ENCODE measurements around the gene SRP19.
"Not testable (repeated sequence)": the region's sequence is repeated elsewhere in the genome, so short reads cannot be mapped to it uniquely, and the experiment has no call there.

Gene SRP19

DNA sequence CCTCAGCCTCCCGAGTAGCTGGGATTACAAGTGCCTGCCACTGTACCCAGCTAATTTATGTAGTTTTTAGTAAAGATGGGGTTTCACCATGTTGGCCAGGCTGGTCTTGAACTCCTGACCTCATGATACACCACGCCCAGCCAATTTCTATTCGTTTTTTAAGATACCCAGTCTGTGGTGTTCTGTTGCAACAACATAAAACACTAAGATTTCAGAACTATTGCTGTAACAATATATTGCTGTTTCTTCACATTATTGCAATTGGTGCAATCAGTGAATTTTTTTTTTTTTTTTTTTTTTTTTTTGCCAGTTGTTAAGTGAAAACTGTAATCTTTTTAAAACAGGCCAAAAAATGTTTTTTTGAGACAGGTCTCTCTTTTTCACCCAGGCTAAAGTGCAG, 9.9 kb downstream of the SRP19 start:
- DNase-seq (ENCODE audit: low spot score) = no peak

DNA sequence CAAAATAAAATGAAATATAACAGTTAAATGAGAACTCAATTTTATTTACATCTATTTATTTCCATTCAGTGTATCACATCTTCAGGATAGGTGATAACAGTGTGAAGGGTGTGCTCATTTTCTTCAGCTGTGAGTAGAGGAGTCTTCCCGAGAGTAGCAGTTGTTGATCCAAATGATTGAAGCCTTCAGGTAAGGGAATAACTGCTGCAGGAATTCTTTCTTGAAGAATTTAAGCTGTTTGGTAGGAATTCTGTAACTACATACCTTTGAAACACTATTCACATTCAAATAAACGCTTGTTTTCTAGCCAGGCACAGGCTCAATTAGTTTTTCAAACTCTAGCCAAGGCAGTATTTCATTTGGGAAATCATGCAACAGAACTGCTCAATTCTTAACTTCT, 15.3 kb downstream of the SRP19 start:
- no peak for DNase-seq (ENCODE audit: low spot score)

DNA sequence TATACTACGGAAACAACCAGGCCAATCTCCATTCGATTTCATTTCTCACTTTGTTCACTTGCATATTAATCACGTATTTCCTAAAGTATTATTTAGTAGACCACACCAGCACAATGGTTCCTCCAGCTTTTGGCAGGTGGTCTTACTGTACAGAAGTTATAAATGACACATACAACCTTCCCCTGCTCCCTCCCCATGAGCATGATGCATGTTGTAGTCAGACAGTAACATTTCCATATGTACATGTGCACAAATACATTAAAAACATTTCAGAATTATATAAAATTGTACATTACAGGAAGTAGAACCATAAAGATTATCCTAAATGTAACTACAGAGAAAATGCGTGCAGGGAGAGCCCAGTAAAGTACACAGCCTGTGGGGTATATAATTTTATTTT, 17.0 kb downstream of the SRP19 start:
- no peak for DNase-seq (ENCODE audit: low spot score)

DNA sequence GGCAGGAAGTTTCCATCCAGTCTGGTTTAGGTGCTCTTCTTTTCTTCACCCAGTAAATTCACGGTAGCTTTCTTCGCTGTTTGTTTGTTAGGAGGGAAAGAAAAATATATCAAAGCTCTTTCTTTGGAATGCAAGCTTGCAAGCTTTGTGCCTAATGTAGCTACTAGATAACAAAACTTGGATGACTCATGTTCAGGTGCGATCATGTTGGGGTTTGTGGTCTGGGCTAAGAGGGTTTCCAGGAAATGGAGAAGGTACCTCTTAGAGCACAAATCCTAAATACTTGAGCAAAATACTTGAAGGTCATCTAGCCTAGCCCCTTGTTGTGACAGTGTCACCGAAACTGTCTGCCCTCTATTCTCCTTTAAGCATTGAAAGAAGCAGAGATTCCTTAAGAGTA, 17.7 kb downstream of the SRP19 start:
- no peak for DNase-seq (ENCODE audit: low spot score)

DNA sequence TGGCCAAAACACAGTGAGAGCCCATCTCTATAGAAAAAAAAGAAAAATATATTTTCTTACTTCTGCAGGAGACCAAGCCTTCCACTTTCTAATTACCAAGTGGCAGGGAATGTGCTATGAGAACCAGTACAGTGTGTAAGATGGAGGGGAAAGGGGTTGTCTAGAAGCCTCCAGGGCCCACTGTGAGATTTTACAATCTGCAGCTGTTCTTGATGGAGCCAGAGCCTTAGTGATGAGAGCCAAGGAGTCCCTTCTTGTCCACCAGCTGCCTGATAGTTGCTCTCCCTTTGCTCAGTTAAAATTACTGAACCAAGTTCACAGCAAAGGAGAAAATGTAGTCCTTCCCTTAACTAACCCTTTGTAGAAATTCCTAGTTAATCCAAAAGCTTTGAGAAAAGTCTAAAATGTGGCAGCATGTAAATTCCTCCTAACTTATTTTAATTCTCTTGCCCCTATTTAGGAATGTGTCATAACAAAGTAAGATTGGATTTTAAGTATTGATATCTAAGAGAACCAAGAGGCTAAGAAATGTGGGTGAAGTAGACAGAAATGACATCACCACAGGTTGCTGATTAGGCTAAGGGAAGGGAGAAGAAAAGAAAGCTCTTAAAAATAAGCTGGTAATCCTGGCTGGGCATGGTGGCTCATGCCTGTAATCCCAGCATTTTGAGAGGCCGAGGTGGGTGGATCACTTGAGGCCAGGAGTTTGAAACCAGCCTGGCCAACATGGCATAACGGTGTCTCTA, 19.3 kb downstream of the SRP19 start:
- DNase-seq (ENCODE audit: low spot score) = no peak

DNA sequence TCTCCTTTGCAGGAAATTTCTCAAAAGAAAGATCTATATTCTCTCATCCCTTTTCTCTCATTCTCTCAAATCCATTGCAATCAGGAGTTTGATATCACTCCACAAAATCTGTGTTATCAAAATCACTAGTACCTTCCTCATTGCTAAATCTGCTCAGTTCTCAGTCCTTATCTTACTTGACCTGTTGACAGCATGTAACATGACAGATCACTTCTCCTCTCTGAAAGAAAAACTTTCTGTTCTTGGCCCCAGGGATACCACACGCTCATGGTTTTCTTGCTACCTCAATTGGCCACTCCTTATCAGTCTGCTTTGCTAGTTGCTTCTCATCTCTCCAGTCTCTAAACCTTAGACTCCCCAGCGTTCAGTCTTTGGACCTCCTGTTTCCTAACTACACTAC, 22.1 kb downstream of the SRP19 start:
- no peak for DNase-seq (ENCODE audit: low spot score)

DNA sequence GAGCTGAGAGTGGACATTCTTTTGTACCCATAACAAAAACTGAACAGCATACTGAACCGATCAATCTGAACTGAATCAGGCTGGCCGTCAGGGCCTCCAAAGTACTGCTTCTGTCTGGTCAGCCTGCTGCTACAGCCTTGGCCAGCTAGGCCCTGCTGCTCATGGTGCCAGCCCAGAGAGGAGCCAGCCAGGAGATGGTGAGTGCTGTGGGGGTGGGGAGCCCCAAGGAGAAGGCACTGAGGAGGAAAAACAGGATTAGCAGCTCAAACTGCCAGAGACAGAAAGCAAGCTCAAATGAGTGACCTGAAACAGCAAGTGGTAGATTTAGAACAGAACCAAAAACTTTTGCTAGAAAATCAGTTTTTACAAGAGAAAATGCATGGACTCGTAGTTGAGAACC, 23.9 kb downstream of the SRP19 start:
- DNase-seq (ENCODE audit: low spot score) = no peak

DNA sequence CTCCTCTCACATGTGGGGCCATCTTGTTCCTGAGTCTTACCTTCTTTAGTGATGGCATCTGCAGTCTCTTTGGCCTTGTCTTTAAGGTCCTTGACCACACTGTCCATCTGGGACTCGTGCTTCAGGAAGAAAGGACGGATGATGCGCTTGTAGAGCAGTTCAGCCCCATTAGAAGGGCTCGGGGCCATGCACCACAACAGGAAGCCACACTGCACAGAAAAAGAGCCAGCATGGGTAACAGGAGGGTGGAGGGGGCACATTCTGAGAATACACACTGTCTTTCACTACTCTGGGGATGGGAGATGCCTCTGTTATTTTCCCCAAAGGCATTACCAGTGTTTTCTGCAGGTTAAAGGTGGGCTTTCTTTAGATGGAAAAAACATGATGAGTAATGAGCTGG, 25.9 kb downstream of the SRP19 start:
- no peak for DNase-seq (ENCODE audit: low spot score)

DNA sequence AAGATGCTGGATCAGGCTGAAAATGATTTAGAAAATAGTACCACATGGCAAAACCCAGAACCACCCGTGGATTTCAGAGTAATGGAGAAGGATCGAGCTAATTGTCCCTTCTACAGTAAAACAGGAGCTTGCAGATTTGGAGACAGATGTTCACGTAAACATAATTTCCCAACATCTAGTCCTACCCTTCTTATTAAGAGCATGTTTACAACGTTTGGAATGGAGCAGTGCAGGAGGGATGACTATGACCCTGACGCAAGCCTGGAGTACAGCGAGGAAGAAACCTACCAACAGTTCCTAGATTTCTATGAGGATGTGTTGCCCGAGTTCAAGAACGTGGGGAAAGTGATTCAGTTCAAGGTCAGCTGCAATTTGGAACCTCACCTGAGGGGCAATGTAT, 31.0 kb downstream of the SRP19 start:
- DNase-seq (ENCODE audit: low spot score) = not testable (repeated sequence)

DNA sequence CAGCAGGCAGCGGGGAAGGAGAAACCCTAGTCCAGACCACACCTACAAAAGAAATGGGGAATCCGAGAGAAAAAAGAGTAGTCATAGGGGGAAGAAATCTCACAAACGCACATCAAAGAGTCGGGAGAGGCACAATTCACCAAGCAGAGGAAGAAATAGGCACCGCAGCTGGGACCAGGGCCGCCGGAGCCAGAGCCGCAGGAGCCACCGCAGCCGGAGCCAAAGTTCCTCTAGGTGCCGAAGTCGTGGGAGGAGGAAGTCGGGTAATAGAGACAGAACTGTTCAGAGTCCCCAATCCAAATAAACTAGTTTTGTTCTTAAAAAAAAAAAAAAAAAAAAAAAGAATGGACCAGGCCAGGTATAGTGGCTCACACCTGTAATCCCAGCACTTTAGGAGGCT, 31.7 kb downstream of the SRP19 start:
- DNase-seq (ENCODE audit: low spot score) = no peak

DNA sequence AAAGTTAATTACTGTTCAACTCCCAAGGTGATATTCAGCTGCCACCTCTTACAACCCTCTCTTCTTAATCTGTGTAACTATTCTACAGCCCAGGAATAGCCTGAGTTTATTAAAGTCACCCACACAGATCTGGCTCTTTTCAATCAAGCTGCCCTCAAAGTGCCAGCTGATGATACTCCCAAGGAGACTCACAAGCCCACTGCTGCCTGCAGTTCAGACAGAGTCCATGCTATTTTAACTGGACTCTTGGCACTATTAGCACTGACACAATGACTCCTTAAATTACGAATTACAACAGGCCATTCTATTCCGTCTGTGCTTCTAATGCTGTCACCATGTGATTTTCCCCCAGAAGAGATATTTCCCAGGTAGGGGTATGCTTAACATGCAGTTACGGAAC, 34.6 kb downstream of the SRP19 start:
- DNase-seq (ENCODE audit: low spot score) = no peak

DNA sequence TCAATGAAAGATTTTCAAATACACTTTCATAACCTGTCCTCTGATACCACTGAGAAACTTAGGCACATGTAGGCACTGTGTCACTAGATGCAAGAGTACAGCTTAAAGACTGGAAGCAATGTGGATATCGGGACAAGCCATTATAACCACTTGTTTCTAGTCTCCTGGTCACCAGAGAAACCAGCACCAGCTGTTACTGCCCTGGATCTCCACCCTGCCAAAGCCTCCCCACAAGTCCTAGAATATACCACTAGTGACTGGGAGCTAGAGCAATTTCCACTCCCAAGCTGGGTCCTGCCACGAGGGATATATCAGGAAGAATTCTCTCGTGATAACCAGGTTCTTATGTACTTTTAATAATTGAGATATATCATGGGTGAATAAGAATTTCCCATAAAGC, 41.5 kb downstream of the SRP19 start:
- DNase-seq (ENCODE audit: low spot score) = no peak

DNA sequence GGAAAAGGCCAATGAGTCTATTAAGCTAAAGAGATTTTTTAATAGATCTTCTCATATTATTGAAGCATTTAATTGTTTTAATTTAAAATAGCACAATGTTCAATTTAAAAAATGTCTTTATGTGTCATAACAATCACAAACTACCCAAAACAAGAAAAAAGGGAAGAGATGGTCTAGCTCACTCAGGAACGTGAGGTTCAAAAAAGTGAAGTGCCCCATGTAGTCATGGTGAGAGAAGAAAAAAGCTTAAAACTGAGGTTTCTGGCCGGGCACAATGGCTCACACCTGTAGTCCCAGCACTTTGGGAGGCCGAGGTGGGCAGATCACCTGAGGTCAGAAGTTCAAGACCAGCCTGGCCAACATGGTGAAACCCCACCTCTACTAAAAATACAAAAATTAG, 43.9 kb downstream of the SRP19 start:
- not testable (repeated sequence) for DNase-seq (ENCODE audit: low spot score)

DNA sequence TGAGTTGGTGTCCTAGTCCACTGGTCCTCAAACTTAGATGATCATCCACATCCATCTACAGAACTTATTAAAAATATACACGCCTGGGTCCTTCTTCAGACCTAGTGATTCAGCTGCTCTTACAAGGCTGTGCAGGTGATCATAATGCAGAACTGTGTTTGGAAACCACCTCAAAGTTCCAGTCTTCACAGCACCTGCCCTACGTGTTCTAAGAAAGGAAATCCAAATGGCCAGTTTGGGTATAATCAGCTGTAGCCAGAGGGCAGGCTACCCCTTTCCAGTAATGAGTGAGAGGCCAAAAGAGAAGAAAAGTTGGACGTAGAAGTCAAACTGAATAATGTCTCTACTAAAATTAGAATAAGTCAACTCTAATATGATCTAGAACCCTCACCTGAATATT, 45.5 kb downstream of the SRP19 start:
- no peak for DNase-seq (ENCODE audit: low spot score)

DNA sequence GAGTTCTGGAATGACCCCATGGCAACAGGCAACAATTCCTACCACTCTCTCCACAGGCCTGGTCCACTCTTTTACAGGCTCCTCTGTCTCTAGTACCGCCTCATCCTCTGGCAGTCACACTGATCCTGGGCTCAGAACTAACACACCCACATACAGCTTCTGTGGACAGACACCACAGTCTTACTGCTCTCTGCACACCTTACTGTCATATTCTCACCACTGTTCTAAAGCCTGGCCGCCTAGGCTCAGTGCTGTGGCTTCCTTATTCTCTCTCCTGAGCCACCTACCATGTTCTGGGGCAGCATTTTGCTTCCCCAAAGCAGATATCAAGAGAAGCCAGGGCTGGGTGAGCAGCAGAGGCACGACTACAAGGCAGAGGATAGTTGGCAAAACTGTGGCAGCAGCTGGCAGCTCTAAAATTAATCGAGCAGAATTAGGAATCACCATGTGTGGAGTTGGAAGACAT, 46.1 kb downstream of the SRP19 start:
- DNase-seq (ENCODE audit: low spot score) = no peak

DNA sequence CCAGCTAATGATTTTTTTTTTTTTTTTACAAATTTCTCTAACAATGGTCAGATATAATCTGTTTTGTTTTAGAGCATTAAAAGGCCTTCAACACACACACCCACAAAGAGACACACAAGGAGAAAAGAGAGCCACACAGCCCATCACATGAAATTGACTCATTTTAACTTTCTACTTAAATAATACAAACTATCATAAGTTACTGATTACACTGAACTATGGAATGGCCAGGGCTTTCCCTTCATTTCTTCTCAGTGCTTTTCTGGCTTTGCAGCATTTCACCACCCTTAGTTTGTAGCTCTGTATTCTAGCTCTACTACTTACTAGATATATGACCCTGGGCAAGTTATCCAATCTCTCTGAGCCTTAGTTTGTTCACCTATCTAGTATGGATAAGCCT, 47.8 kb downstream of the SRP19 start:
- no peak for DNase-seq (ENCODE audit: low spot score)

DNA sequence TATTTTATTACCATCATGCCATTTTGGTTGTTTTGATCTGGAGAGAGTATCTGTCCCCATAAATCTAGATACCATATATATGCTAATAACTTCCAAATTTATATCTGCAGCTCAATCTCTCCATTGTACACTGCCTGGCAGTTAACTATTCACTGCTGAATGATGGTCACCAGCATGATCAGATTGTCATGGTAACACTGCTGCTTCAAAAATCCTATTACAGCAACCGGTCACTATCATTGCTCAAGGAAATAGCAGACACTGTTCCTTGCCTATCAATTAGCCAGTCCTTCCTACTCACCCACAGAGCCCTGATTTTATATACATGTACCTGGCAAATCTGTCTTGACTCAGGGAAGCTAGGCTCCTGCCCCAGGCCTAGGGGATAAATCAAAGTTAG, 49.4 kb downstream of the SRP19 start:
- no peak for DNase-seq (ENCODE audit: low spot score)

DNA sequence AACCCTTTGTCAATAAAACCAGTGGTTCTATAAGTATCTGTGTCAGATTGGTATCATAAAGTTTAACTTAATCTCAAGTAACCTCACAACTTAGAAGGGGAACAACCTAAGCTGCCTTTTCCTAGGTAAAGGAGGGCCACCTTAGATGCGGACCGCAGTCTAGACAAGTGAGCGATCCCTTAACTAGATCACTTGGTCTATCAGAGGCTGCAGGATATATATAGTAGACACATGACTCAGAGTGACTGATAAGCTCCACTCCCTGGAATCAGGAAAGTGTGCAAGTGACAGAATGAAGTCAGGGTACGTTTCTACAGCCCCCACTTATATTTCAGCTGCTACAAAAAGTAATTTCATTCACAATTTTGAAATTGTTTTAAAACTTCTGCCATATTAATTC, 53.5 kb downstream of the SRP19 start:
- DNase-seq (ENCODE audit: low spot score) = no peak

DNA sequence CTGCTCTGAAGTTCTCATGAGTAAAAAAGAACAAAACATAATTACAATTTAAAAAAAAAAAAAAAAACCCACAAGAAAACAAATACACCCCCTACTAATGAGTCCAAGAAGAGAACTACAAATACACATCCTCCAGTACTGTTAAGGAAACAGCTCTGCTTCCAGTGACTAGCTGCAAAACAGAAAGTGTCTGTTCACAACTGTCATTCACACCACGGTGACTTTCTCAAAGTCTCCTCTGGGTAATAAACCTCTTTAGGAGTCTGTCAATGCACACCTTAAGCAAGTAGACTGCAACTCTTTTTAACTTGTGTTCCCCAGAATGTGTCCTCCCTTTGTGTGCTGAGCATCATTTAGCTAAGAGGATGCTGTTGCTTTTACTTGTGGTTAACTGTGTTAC, 54.7 kb downstream of the SRP19 start:
- DNase-seq (ENCODE audit: low spot score) = no peak

DNA sequence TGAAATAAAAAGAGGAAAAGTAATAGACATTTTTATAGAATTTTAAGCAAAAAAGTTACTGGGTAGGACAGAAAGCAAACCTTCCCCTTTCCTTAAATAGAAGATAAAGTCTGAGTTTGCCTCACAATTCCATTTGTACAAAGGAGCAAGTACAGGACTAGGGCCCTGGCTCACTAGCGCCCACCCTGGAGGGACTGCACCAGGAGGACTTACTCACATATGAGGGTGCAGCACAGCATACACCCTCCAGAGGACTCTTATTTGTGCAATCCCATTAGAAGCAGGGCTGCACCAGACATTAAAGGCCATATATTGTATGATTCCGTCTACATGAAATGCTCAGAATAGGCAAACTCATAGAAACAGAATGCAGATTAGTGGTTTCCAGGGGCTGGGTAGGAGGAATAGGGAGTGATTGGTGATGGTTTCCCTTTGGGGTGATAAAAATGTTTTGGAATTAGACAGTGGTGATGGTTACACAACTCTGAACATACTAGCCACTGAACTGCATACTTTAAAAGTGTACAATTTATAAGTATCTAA, 56.4 kb downstream of the SRP19 start:
- DNase-seq (ENCODE audit: low spot score) = peak; percentile 14

DNA sequence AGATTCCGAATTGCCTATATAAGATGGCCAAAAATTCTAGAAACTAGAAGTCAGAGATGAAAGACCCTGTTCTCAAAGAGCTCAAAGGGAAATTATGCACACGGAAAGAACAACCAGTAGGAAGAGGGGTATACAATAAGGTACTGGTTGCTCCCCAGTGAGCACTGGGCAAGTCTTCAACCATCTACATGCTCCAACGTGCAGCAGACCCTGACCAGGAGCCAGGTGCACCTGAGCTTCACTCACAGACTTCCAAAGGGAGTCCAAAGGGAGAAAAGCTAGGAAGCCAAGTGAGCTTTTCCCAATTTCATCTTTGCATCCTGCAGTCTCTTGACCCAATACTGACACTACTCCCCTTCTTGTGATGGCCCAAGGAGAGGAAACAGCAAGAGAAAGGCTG, 57.0 kb downstream of the SRP19 start:
- no peak for DNase-seq (ENCODE audit: low spot score)

DNA sequence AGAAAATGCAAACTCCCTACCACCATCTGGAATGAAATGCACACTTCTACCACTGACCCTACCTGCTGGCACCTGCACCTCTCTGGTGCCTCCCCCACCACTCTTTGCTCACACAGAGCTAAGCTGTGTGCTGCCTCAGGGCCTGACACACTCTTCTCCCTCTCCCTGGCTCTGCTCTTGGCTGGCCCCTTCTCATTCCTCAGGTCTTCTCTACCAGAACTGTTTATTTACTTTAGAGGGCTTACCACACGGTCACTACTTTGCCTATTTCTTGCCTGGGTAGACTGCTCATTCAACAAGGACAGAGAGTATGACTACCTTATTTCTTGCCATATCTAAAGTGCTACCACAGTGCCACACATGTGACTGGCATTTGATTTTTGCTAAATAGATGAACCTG, 57.6 kb downstream of the SRP19 start:
- DNase-seq (ENCODE audit: low spot score) = no peak
